ENCODE results near the gene SGK1.
"Not testable (repeated sequence)": the region's sequence is repeated elsewhere in the genome, so short reads cannot be mapped to it uniquely, and the experiment has no call there.

SGK1 gene

GRCh38 chr6:134299236-134299635 lies 18.7 kb downstream of the SGK1 start:
- DNase-seq = no peak

GRCh38 chr6:134296762-134297161 lies 21.1 kb downstream of the SGK1 start:
- DNase-seq = no peak

GRCh38 chr6:134295953-134296553 lies 21.9 kb downstream of the SGK1 start:
- no peak for DNase-seq

GRCh38 chr6:134293659-134294161 lies 24.2 kb downstream of the SGK1 start:
- DNase-seq = no peak

GRCh38 chr6:134291156-134291555 lies 26.8 kb downstream of the SGK1 start:
- DNase-seq = no peak

- no peak for DNase-seq
Measured at GRCh38 chr6:134289204-134289575, 28.7 kb downstream of the SGK1 start.

- peak; percentile 37 for DNase-seq
Measured at GRCh38 chr6:134288538-134289203, 29.2 kb downstream of the SGK1 start.

- DNase-seq = no peak
Measured at GRCh38 chr6:134287859-134288537, 29.9 kb downstream of the SGK1 start.

GRCh38 chr6:134282816-134283215 lies 35.1 kb downstream of the SGK1 start:
- no peak for DNase-seq

- no peak for DNase-seq
Measured at GRCh38 chr6:134281388-134281787, 36.5 kb downstream of the SGK1 start.

GRCh38 chr6:134278000-134278399 lies 39.9 kb downstream of the SGK1 start:
- DNase-seq = no peak

GRCh38 chr6:134276891-134277377 lies 41.0 kb downstream of the SGK1 start:
- DNase-seq = not testable (repeated sequence)

GRCh38 chr6:134272374-134272773 lies 45.5 kb downstream of the SGK1 start:
- no peak for DNase-seq

GRCh38 chr6:134267917-134268361 lies 50.0 kb downstream of the SGK1 start:
- peak; percentile 95 for DNase-seq

- DNase-seq = no peak
Measured at GRCh38 chr6:134266776-134267175, 51.1 kb downstream of the SGK1 start.

GRCh38 chr6:134261766-134262165 lies 56.1 kb downstream of the SGK1 start:
- DNase-seq = no peak

GRCh38 chr6:134258849-134259306 lies 59.0 kb downstream of the SGK1 start:
- no peak for DNase-seq

- no peak for DNase-seq
Measured at GRCh38 chr6:134257516-134257915, 60.4 kb downstream of the SGK1 start.

- DNase-seq = no peak
Measured at GRCh38 chr6:134256862-134257261, 61.0 kb downstream of the SGK1 start.

- not testable (repeated sequence) for DNase-seq
Measured at GRCh38 chr6:134255280-134255679, 62.6 kb downstream of the SGK1 start.

GRCh38 chr6:134254118-134254517 lies 63.8 kb downstream of the SGK1 start:
- no peak for DNase-seq

GRCh38 chr6:134253681-134254080 lies 64.2 kb downstream of the SGK1 start:
- no peak for DNase-seq

- no peak for DNase-seq
Measured at GRCh38 chr6:134251320-134251719, 66.6 kb downstream of the SGK1 start.

- DNase-seq = no peak
Measured at GRCh38 chr6:134250776-134251175, 67.1 kb downstream of the SGK1 start.
